GM23248 (cell line): ENCODE data around the gene RTL10. TPM values are rescaled to one million over a fixed set of nuclear protein-coding genes. Genes with fewer than 3 reads are reported as not detected.
A peak's percentile ranks its signal among the peaks of the same experiment; 100 is the strongest.

Source experiments
- DNase-seq: peaks from one replicate; pipeline ENCODE4 v3.0.0-alpha.2; 2015
- H2AFZ ChIP-seq: fragments of 200-600 bp; sonication (generic); 2 replicates; pipeline ENCODE4 v1.6.1; 2016; ENCODE audit warnings: antibody characterized with exemption
- H3F3A ChIP-seq: fragments of 200-600 bp; sonication (generic); 2 replicates; pipeline ENCODE4 v1.6.1; 2016; ENCODE audit warnings: mild to moderate bottlenecking, antibody characterized with exemption, mixed run types; ENCODE audit not compliant: insufficient read depth
- H3K27ac ChIP-seq: fragments of 200-600 bp; sonication (generic); 2 replicates; pipeline ENCODE4 v1.5.1; 2016; ENCODE audit warnings: mild to moderate bottlenecking
- H3K27me3 ChIP-seq: fragments of 200-600 bp; sonication (generic); replicated peaks from 2 replicates; pipeline ENCODE4 v1.6.1; 2016; ENCODE audit warnings: mild to moderate bottlenecking; ENCODE audit not compliant: insufficient read depth
- H3K36me3 ChIP-seq: fragments of 200-600 bp; sonication (generic); 2 replicates; pipeline ENCODE4 v1.6.1; 2016; ENCODE audit warnings: low read depth, mild to moderate bottlenecking
- H3K4me1 ChIP-seq: fragments of 200-600 bp; sonication (generic); 2 replicates; pipeline ENCODE4 v1.6.1; 2016; ENCODE audit warnings: mild to moderate bottlenecking; ENCODE audit not compliant: insufficient read depth
- H3K4me2 ChIP-seq: fragments of 200-600 bp; sonication (generic); one replicate; pipeline ENCODE4 v1.6.1; 2016; ENCODE audit warnings: mild to moderate bottlenecking; ENCODE audit not compliant: unreplicated experiment
- H3K4me3 ChIP-seq: fragments of 200-600 bp; sonication (generic); 2 replicates; pipeline ENCODE4 v1.5.1; 2016; ENCODE audit warnings: mild to moderate bottlenecking
- H3K79me2 ChIP-seq: fragments of 200-600 bp; sonication (generic); 2 replicates; pipeline ENCODE4 v1.6.1; 2016; ENCODE audit warnings: mild to moderate bottlenecking; ENCODE audit not compliant: insufficient read depth
- H3K9ac ChIP-seq: fragments of 200-600 bp; sonication (generic); 2 replicates; pipeline ENCODE4 v1.6.1; 2016; ENCODE audit warnings: mild to moderate bottlenecking
- H3K9me2 ChIP-seq: fragments of 200-600 bp; sonication (generic); 2 replicates; pipeline ENCODE4 v1.6.1; 2016; ENCODE audit warnings: mixed run types, mild to moderate bottlenecking, moderate library complexity; ENCODE audit not compliant: insufficient read depth
- H3K9me3 ChIP-seq: fragments of 200-600 bp; sonication (generic); one replicate; pipeline ENCODE4 v1.6.1; 2017; ENCODE audit warnings: low read depth
- H4K20me1 ChIP-seq: fragments of 200-600 bp; sonication (generic); 2 replicates; pipeline ENCODE4 v1.6.0; 2016; ENCODE audit not compliant: insufficient read depth
- EZH2 ChIP-seq: fragments of 200-600 bp; sonication (generic); IDR thresholded peaks from 2 replicates; pipeline ENCODE4 v1.6.1; 2018; ENCODE audit warnings: antibody characterized with exemption, mild to moderate bottlenecking; ENCODE audit not compliant: insufficient read depth, poor library complexity, severe bottlenecking
- EZH2phosphoT487 ChIP-seq: fragments of 200-600 bp; sonication (generic); IDR thresholded peaks from 2 replicates; pipeline ENCODE4 v1.6.1; 2018; ENCODE audit warnings: antibody characterized with exemption, moderate library complexity, mild to moderate bottlenecking, low read depth; ENCODE audit not compliant: insufficient read depth
- WGBS, 2 experiments: methylation state at CpG; one replicate each; pipeline ENCODE4 v1.1.6; 2015 to 2017; ENCODE audit warnings: low lambda C conversion rate in 2 of 2, low coverage in 1 of 2; ENCODE audit errors: missing lambda C conversion rate in 2 of 2; 5-methylcytosine and 5-hydroxymethylcytosine counted together
- in situ Hi-C: fragments of 300-500 bp; cut with MboI; formaldehyde crosslinking; loops from 2 replicates; pipeline ENCODE4 v1.15.0; 2020
- polyA plus RNA-seq: library from polyadenylated mRNA; unstranded; fragments of >200 nt; fragmentation: Nextera tagmentation; extraction: Ambion mirVana; gene quantifications from 2 replicates; pipeline ENCODE4 v1.2.1, GENCODE V29; 2016
- total RNA-seq: library from RNA; depleted of rRNA; stranded (reverse); fragments of >200 nt; shearing (Covaris generic); gene quantifications from 2 replicates; pipeline ENCODE4 v1.2.3, GENCODE V29; 2014

RTL10 gene
- total and polyA plus RNA-seq, 2 experiments from 2014 or later: 14.2 to 23.8 TPM

DNA sequence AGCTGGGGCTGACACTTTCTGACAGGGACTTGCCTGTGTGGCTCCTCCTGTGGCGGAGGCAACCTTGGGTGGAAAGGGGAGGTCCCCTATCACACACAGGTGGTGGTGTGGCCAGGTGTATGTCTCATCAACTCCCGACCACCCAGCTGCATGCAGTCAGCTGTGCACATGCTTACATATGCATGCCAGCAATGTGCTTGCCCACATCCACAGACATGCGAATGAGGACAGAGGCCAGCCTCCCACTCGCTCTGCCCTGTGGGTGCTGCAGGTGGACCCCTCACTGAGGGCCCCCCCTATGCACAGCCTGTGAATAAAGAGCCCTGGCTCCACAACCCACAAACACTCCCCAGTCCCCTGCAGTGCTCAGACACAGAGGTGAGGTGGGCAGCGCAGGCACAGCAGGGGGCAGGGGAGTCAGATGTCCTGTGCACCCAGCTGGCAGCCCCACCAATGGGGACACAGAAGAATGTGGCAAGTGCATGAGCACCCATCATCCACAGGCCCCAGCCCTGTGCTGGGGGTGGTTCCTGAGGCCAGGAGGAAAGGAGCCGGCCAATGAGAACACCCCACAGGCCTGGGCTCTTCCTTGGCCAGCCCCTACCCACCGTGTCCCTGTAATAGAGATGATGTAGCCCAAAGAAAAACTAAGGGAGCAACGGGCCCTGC, 9.5 kb downstream of the RTL10 start:
- H3K9ac ChIP-seq: peak overlapping the region; percentile 71

DNA sequence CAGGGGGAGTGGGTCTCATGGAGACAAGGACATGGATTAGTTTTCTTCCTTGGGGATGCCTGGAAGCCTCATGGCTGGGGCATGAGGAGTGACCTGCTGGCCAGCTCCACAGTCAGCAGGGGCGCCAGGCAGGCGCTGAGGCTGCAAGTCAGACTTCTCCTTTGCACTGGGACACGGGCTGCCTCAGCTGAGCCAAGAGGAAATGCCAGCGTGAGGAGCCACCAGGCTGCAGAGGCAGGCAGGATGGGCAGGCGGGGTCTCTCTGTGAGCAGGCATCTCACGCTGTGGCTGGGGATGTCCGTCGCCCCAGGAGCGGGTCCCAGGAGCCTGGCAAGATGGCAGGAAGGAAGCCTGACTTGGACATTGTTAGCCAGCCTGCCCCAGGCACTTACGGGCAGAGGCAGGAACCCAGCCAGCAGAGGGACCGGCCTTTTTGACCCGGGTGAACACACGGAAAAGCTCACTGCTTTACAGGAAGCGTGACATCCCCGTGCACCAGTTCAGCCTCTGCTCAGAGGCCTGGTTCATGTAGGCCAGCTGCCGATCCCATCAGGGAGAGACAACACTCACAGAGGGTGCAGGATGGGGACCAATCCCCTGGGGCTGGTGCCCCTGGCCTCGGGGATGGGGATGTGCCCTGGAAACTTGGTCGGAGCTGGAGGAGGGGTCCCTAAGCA, 10.2 kb downstream of the RTL10 start:
- Histone ChIP-seq H3K27ac (peak overlapping the region; percentile 89), H3K9me2 (no peaks in the 10 kb centered on the region), H4K20me1 (no peaks in the 10 kb centered on the region), H3K9me3 (no peaks in the 10 kb centered on the region), H3F3A (peaks cover 35% of the 10 kb centered on the region), H3K36me3 (no peaks in the 10 kb centered on the region), H3K27me3 (no peaks in the 10 kb centered on the region), H3K4me3 (0 out of 2 replicates have a peak overlapping the region, but pooled peaks have one; percentile 28), H3K4me2 (peak overlapping the region; percentile 65), H3K9ac (peak overlapping the region; percentile 71), H3K4me1 (peaks cover 21% of the 10 kb centered on the region), H3K79me2 (peaks cover 57% of the 10 kb centered on the region), H2AFZ (peak overlapping the region; percentile 59)
- WGBS, 2 experiments: 10 to 18% methylated on average over 17 to 18 of the region's 18 CpGs
- TF ChIP-seq EZH2phosphoT487: no peak
- TF ChIP-seq EZH2: no peak
- in situ Hi-C loops: no loop called here
- peak; percentile 96 for DNase-seq

More for the DNA sequence above, 9.5 kb downstream of the RTL10 start:
- TF ChIP-seq EZH2phosphoT487 (no peak), EZH2 (no peak)
- Histone ChIP-seq H3K4me3 (no peak overlapping the region), H3K4me1 (peaks cover 21% of the 10 kb centered on the region), H3K27me3 (no peaks in the 10 kb centered on the region), H3K9me3 (no peaks in the 10 kb centered on the region), H3F3A (peaks cover 35% of the 10 kb centered on the region), H3K79me2 (peaks cover 63% of the 10 kb centered on the region), H3K9me2 (no peaks in the 10 kb centered on the region), H3K4me2 (peak overlapping the region; percentile 65), H4K20me1 (no peaks in the 10 kb centered on the region), H2AFZ (no peak overlapping the region), H3K27ac (peak overlapping the region; percentile 89), H3K36me3 (no peaks in the 10 kb centered on the region)
- in situ Hi-C loops: no loop called here
- 80 to 82% methylated on average over 8 of the region's 8 CpGs for WGBS, 2 experiments
- peak; percentile 12 for DNase-seq

DNA sequence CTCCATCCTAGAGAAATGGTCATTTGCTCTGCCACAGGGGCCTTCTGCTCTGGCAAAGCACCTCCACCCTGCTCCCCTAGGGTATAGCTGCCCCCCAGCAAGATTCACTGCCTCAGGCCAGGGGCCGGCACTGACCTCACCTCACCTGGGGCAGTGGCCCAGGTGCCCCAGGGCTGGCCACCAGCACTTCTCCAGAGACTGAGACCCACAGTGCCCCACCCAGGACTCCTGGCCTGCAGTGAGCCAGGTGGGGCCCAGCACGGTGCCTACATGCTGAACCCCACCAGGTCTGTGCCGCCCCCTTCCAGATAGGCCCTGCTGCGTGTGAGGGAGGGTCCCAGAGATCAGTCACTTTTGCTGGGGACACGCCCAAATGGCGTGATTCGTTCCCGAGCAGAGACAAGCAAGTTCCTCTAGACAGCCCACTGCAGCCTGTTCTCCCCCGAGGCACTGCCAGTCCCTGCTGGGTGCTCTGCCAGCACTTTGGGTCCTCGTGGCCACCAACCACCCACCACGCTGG, 10.8 kb downstream of the RTL10 start:
- DNase-seq: no peak
- Histone ChIP-seq H3K79me2 (peaks cover 51% of the 10 kb centered on the region), H3K4me3 (0 out of 2 replicates have a peak overlapping the region, but pooled peaks have one; percentile 28), H3K4me2 (peak overlapping the region; percentile 65), H3K27ac (peak overlapping the region; percentile 89), H2AFZ (peak overlapping the region; percentile 59), H3K9ac (peak overlapping the region; percentile 71), H3K9me3 (no peaks in the 10 kb centered on the region), H3K27me3 (no peaks in the 10 kb centered on the region), H3F3A (peaks cover 29% of the 10 kb centered on the region), H3K4me1 (peaks cover 15% of the 10 kb centered on the region), H4K20me1 (no peaks in the 10 kb centered on the region), H3K9me2 (no peaks in the 10 kb centered on the region), H3K36me3 (no peaks in the 10 kb centered on the region)
- in situ Hi-C loops: no loop called here
- TF ChIP-seq EZH2 (no peak), EZH2phosphoT487 (no peak)
- WGBS, 2 experiments: 17 to 26% methylated on average over 11 of the region's 11 CpGs

DNA sequence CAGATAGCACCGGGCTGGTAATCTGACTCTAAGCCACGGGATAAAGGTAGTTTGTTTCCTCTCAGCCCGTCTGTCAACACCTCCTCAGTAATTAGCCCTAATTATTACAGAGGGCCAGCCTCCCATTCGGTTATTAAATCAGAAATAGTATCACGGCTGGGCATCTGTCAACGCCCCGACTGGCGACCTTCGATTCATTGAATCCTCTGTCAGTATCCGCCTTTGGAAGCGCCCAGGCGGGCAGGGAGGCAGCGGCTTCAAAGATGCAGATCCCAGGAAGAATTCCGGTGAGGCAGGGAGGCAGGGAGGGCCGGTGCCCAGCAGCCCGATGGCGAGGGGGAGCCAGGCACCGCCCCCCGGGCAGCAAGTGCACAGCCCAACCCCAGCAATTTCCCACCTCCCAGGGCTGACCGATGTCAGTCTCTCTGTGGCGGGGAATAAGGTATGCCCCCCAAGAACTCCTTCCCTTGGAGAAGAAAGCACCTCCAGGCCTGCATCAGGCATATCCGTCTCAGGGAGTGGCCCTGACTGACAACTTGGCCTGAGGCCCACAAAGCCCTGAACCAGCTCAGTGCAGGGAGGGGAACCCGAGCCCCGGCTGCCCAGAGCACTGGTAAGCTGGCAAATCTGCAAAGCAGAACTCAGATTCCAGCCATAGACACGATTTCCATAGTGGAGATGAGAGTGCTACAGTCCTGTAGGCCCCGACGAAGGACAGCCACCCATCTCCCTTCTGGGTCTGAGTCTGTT, 11.4 kb downstream of the RTL10 start:
- DNase-seq: no peak
- Histone ChIP-seq H3K9ac (peak overlapping the region; percentile 71; the same call in 1 of the 2 replicates), H3F3A (peaks cover 23% of the 10 kb centered on the region), H3K9me2 (no peaks in the 10 kb centered on the region), H4K20me1 (no peaks in the 10 kb centered on the region), H3K36me3 (no peaks in the 10 kb centered on the region), H3K9me3 (no peaks in the 10 kb centered on the region), H3K27me3 (no peaks in the 10 kb centered on the region), H3K4me3 (no peak overlapping the region), H3K27ac (peak overlapping the region; percentile 89), H3K4me1 (peaks cover 14% of the 10 kb centered on the region), H3K79me2 (peaks cover 44% of the 10 kb centered on the region), H3K4me2 (no peak overlapping the region), H2AFZ (no peak overlapping the region)
- in situ Hi-C loops: no loop called here
- no peak for TF ChIP-seq EZH2phosphoT487
- no peak for TF ChIP-seq EZH2
- 92 to 94% methylated on average over 26 to 27 of the region's 27 CpGs for WGBS, 2 experiments
